ENCODE measurements around the gene HES4. TPM values are rescaled to one million over a fixed set of nuclear protein-coding genes. Genes with fewer than 3 reads are reported as not detected.
A peak's percentile ranks its signal among the peaks of the same experiment; 100 is the strongest.

HES4 gene
- total RNA-seq, 1 experiment from 2014 or later: 139 TPM

DNA sequence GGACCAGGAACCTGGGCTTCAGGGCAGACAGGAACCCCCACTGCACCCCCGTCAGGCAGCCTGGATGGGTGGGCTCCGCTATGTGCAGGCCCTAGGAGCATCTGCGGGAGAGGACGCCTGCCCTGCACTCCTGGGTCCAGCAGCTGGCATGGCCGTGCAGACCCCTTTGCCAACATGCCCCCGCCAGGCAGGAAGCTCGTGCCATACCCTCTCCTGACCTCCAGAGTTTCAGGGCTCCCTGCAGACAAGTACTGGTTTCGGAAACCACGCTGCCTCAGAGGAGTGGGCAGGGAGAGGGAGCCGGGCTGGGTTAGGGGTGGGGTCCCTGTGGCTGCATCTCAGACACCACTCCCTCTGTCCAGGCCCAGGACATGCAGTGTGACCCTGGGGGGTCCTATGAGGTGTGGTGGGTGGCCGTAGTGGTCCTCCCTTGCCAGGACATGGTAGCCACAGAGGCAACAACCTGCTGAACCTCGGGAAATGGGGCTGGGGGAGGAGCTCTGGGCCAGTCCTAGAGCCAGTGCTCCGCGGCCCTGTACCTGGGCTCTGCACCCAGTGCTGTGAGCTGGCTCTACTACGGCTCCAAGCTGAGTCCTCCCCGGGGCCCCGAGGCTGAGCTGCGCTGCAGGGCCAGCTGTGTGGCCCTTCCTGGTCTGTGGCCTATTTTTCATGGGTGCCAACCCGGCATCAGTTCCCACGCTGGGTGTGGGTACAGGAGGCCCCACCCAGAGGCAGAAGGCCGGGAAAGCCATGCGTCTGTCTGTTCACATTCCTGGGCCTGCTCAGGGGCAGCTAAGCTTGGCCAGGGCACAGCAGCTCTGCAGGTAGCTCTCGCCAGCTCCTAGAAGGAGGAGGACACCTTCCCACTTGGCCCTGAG is 32.2 kb downstream of the HES4 start:
- no peak for DNase-seq (ENCODE audit: low spot score)

DNA sequence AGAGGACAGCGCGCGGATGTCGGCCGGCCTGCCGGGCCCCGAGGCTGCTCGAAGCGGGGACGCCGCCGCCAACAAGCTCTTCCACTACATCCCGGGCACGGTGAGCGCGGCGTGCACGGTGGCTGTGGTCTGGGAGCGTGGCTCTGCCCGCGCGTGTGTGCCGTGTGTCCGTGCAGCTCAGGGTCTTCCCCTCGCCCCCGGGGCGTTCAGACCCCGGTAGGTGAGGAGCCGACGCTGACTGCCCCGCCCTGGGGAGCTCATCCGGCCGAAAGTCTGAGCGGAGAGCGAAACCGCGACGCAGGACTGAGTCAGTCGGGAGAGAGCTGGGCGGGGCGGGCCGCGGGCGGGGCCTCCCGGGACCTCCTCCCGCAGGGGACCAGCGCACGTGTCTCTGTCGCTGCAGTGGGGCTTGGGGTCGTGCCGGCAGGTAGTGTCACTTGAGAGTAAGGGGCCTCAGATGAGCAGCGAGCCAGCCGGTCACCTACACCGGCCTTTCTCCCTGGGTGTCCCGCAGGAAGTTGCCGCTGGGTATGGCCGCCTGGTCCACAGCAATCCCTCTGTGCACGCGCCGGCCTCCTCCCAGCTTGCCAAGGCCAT is 33.1 kb downstream of the HES4 start:
- DNase-seq (ENCODE audit: low spot score): peak; percentile 69

DNA sequence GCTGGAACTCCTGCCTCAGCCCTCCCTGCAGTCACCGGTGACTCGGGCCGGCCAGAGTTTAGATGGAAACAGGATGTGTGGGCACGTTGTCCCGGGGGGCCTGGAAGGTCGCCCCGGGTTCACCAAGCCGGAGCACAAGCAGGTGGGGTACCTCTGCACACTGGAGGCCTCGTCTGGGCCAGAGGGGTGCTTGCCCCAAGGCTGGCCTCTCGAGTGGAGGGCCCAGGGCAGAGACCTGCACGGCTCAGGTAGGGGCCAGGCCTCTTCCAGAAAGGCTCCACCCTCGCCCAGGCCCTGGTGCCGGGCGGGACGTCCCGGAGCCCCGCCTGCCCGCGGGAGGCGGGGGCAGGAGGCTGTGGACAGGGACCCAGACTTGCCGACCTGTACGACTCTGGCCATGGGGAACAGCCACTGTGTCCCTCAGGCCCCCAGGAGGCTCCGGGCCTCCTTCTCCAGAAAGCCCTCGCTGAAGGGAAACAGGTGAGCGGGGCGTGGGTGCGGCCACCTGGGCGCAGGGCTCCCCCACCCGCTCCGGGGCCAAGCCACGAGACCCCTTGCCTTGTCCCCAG is 33.7 kb downstream of the HES4 start, which contains the start of gene PLEKHN1:
PLEKHN1 (plus strand) TSS at position 348 of the 569 bp plus-strand sequence; CDS start at position 398, 50 bp downstream.
- DNase-seq (ENCODE audit: low spot score): peak; percentile 76

DNA sequence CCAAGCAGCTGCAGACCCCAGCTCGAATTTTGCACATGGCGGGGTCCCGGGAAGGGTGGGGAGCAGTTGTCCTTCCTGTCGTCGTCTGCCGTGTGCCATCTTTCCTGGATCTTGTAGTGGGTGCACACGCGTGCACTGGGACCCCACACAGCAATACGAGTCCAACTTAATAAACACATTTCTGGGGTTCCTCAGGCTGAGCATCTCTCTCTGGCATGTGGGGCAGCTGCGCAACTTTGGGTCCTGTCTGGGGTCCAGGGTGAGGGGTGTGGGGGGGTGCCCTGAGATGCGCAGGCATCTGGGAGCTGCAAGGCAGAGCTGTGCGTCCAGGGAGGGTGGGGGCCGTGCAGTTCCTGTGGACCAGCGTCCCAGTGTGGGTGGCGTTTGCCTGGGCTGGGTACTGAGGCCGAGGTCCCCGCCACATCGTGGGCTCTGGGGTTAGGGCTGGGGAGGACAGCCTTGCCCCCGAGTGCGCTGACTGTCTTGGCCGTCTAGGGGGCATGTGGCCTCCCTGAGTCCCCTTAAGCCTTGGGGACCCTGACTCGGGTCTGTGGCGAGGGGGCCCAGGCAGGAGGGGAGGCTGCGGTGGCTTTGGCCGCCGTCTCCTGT is 34.3 kb downstream of the HES4 start:
- no peak for DNase-seq (ENCODE audit: low spot score)

DNA sequence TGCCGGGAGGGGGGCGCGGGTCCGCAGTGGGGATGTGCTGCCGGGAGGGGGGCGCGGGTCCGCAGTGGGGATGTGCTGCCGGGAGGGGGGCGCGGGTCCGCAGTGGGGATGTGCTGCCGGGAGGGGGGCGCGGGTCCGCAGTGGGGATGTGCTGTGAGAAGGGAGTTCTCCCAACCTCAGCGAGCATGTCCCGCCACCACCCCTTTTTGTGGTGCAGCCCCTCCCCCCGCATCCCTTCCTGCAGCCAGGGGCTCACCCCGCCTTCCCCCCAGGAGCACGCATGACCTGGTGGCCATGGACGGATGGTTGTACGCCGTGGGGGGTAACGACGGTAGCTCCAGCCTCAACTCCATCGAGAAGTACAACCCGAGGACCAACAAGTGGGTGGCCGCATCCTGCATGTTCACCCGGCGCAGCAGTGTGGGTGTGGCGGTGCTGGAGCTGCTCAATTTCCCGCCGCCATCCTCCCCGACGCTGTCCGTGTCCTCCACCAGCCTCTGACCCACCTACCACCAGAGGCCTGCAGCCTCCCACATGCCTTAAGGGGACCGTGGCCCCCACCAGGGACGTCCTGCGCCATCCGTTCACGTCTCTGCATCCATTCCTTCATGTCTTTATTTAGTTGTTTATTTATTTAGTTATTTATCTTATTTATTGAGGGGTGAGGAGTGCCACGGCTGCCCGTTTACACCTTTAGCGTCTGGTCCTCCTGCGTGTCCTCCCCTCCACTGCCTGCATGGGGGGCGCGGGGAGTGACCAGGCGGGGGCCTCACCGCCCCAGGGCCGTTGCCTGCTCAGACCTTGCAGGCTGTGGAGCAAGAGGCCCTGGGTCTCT is 35.0 kb downstream of the HES4 start:
- no peak for DNase-seq (ENCODE audit: low spot score)

DNA sequence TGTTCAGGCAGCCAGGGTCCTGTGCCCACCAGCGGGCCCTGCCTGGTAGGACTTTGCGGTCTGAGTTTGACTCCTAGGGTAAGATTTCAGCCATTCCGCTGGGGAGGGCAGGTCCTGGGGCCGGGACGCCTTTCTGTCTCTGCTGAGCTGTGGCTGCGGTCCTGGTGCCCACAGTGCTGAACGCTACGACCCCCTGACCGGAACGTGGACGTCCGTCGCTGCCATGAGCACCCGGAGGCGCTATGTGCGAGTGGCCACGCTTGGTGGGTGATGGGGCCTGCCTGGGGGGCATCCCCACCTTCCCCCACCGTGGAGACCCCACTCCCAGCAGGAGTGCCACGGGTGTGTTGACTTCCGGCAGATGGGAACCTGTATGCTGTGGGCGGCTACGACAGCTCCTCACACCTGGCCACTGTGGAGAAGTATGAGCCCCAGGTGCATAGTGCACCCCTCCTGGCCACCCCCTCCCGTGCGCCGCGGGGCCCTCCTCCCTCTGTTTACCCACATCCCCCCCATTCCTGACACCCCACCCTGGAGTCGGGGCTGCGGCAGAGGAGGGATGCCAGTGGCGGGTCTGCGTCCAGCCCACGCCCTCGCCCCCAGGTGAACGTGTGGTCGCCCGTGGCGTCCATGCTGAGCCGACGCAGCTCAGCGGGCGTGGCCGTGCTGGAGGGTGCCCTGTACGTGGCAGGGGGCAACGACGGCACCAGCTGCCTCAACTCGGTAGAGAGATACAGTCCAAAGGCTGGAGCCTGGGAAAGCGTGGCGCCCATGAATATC is 36.0 kb downstream of the HES4 start:
- no peak for DNase-seq (ENCODE audit: low spot score)

DNA sequence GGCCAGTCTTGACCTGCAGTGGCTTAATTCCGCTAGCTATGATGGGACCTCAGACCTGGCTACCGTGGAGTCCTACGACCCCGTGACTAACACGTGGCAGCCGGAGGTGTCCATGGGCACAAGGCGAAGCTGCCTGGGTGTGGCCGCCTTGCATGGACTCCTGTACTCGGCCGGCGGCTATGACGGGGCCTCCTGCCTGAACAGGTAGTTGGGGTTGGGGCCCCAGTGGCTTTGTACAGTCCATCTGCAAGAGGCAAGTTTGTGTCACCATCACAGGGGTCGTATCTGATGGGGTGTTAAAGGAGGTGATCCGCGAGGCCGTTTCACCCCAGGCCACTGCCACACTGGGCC is 36.6 kb downstream of the HES4 start:
- DNase-seq (ENCODE audit: low spot score): no peak

DNA sequence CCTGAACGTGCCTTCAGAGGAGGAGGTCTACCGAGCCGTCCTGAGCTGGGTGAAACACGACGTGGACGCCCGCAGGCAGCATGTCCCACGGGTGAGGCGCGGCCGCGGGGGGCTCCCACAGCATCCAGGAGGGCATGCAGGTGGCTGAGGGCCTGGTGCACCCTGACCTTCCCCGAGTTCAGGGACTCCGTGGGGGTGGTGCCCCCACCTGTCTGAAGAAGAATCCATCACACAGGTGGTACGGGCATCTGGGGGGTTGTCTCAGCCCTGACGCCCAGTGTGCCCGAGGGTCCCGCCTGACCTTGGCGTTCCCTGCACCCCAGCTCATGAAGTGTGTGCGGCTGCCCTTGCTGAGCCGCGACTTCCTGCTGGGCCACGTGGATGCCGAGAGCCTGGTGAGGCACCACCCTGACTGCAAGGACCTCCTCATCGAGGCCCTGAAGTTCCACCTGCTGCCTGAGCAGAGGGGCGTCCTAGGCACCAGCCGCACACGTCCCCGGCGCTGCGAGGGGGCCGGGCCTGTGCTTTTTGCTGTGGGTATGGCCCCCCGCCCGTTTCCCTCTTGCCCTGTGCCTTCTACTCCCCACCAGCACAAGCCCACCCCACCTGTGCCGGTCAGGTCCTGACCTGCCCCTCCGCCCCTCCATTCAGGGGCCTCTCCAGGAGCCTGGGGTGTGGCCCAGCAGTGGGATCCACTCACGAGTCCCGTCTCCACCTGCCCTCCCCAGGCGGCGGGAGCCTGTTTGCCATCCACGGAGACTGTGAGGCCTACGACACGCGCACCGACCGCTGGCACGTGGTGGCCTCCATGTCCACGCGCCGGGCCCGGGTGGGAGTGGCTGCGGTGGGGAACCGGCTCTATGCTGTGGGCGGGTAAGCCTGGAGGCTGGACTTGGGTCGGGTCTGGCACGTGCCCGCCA is 37.3 kb downstream of the HES4 start:
- no peak for DNase-seq (ENCODE audit: low spot score)

DNA sequence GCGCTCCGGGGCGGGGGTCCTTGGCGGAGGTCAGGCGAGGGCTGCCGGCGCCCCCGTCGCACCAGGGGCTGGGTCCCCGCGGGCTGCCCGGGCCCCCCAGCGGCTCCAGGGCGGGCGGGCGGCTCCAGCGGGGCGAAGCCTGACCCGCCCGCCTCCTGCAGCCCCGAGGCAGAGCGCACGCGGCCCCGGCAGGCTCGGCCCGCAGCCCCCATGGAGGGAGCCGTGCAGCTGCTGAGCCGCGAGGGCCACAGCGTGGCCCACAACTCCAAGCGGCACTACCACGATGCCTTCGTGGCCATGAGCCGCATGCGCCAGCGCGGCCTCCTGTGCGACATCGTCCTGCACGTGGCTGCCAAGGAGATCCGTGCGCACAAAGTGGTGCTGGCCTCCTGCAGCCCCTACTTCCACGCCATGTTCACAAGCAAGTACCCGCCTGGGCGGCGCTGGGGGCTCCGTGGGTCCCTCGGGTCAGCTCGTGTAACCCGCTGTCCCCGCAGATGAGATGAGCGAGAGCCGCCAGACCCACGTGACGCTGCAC is 38.7 kb downstream of the HES4 start:
- no peak for DNase-seq (ENCODE audit: low spot score)

DNA sequence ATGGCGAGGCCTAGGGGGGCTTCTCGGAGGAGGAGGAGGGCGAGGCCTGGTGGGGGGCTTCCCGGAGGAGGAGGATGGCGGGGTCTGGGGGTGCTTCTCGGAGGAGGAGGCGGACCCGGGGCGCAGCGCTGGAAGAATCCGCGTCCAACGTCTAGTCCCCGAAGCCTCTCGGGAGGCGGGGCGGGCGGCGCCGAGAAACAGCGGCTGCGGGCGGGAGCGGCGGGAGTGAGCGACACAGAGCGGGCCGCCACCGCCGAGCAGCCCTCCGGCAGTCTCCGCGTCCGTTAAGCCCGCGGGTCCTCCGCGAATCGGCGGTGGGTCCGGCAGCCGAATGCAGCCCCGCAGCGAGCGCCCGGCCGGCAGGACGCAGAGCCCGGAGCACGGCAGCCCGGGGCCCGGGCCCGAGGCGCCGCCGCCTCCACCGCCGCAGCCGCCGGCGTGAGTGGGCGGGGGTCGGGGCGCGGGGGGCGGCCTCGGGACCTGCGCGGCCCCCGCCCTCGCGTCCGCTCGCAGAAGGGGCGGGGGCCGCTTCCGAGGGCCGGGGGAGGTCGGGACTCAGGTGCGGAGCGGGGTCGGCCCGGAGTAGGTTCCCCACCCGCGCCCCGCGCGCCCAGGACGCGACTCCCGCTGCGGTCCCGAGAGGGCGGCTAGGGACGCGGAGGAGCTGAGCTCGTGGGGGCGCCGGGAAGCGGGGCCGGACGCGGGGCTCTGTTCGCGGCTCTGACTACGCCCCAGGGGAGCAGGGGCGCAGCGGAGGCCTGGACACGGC is 39.4 kb downstream of the HES4 start, which contains the start of gene KLHL17:
KLHL17 (plus strand) TSS at position 222 of the 769 bp plus-strand sequence; CDS start at position 332, 110 bp downstream.
- peak; percentile 72 for DNase-seq (ENCODE audit: low spot score)

DNA sequence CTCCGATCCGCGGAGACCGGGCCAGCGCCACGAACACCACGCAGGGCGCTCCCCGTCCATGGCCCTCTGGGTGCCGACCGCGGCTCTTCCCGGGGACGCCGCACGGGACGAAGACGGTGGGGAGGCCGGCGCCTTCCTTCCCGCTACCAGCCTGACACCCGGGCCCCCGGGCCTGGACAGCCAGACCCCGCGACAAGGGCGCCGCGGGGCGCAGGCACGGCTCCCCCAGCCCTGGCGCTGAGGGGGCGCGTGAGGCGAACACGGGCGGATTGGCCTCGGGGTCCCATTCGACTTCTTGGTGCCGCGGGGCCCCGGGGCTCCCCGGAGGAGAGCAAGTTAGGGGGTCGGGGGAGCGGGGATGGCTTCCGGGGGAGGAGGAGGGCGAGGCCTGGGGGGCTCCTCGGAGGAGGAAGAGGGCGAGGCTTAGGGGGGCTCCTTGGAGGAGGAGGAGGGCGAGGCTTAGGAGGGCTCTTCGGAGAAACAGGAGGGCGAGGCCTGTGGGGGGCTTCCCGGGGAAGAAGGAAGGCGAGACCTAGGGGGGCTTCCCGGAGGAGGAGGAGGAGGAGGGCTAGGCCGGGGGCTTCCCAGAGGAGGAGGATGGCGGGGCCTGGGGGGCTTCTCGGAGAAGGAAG is 40.0 kb downstream of the HES4 start:
- no peak for DNase-seq (ENCODE audit: low spot score)

DNA sequence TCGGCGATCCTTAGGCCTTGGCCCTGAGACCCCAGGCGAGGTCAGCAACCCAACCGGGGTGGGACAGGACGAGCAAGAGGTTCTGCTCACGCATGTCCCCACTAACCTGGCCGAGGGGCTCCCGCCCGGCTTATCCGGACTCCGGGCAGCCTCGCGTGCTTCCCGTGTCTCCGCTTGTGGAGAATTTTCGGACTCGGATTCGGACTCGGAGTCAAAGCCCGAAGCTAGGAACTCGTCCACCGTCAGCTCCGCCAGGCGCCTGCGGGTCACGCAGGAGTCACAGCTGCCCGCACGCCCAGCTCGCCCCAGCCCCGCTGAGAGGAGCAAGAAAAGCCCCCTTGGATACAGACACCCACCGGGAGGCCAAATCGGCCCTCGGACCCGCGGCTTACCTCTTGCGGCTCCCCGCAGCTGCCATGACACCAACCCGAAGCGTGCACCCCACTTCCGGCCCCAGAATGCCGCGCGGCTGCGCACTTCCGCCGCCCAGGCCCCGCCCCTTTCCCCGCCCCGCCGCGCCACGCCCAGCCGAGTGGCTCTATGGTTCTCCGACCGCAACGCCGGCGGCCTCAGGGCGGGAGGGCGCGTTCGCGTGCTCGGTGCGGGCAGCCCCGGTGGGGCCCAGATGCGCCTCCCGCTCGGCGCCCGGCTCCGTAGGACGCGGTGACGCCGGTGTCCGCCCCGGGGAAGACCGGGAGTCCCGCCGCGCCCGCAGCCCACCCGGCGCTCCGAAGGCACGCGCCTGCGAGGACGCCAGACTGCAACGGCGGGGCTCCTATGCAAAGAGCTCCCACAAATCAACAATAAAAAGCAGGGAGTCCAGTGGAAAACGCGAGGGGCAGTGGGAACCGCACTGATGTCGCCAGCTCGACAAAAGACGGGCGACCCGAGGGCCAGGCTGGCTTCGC is 40.8 kb downstream of the HES4 start, which contains the start of gene NOC2L:
NOC2L (minus strand) TSS at position 434 of the 908 bp plus-strand sequence; CDS start at position 418, 16 bp downstream.
- peak; percentile 87 for DNase-seq (ENCODE audit: low spot score)

DNA sequence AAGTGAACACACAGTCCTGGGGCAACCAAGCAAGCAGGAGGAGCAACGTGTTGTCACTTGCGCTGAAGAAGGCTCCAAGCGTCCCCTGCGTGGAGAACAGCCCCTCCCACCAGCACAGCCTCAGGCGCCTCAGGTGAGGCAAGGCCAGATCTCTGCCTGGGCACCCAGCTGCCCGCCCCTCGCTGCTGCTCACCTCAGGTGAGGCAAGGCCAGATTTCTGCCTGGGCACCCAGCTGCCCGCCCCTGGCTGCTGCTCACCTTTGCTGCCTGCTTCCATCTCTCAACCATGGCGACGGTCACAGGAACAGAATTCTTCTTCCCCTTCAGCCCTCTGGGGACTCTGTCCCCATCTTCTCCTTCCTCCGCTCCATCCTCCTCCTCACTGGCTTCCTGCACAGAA is 43.3 kb downstream of the HES4 start:
- no peak for DNase-seq (ENCODE audit: low spot score)

DNA sequence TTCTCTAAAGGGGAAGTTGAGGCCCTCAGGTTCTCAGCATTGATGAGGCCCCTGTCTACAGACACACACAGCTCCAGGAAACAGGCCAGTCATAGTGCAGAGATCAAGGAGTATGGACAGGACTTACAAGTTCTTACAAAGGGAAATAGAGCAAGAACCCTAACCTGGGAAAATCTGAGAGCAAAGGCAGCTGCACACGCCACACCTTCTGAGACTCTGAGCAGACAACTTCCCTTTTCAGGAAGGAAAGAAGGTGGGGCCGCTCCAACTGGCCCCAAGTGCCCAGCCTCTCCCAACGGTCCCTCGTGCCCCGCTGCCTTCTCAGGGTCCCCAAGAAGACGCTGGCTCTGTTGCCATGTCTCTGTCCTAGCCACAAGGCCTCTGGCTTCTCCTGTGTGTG is 44.4 kb downstream of the HES4 start:
- no peak for DNase-seq (ENCODE audit: low spot score)

DNA sequence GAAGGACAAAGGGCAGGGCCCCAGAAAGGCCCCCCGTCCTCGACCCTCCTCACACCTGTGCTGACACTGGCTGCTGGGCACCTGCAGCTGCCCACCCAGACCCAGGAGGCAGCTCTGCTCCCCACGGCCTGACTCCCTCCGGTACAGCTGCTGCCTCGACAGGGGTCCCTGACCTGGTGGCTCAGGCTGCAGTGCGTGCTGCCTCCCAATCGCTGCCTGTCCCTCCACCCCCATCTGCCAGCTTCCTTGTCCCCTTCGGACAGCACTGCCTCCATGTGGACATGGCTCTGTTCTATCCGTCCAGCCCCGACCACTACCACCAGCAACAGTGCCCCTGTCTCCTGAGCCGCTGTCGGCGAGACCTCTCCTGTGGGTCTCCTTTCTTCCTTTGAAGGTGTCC is 45.0 kb downstream of the HES4 start:
- no peak for DNase-seq (ENCODE audit: low spot score)

DNA sequence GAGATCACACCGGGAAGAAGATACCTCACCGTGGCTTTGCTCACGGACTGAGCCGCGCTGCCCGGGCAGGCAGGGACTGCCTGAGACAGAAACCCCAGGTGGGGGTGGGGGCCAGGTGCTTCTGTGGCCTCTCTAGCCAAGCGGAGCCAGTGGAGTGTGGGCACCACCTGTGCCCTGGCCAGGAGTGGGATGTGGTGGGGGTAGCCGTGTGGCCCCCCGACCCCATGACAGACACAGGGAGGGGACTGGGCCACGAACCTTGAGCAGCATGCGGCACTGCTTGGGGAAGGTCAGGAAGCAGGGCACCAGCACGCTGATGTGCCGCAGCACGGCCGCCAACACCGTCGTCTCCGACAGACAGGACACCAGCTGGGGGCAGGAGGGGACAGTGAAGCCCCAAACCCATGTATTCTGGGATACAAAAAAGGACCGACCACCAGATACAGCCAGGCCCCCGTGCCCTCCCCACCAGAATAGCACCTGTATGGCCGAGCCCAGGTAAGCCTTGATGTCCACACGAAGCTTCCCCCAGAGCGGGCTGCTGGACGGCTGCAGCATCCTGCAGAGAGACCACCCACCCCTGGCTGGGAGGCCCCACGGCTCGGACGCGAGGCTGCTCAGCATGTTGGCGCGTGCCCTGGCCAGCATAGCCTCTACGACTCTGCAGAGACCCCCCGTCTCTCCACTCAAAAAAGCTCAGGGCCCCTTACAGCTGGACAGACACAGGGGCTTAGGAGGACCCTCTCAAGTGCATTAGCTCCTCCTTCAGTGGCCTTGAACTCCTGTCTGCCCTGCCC is 46.2 kb downstream of the HES4 start:
- DNase-seq (ENCODE audit: low spot score): no peak

All from HT-29 (cell line).